CD4-positive, alpha-beta T cell (primary cell): ENCODE results near the gene ACACB. TPM values are rescaled to one million over a fixed set of nuclear protein-coding genes. Genes with fewer than 3 reads are reported as not detected.

Experiments
- ATAC-seq: fragments of 200-7000 bp; cut with Tn5 transposase; one replicate; pipeline ENCODE4 v1.10.0; 2022; ENCODE audit warnings: mild to moderate bottlenecking; ENCODE audit not compliant: poor library complexity
- CTCF ChIA-PET: fragments of 350-600 bp; sonication (Branson Sonifier 250); formaldehyde crosslinking; loops from one replicate; lab custom pipeline; 2021; ENCODE audit warnings: antibody characterized with exemption, inconsistent platforms; lab: Charles Lee
- POLR2A ChIA-PET: fragments of 350-600 bp; sonication (Branson Sonifier 250); formaldehyde crosslinking; loops from one replicate; lab custom pipeline; 2021; ENCODE audit warnings: antibody characterized with exemption, inconsistent platforms; lab: Charles Lee
- DNase-seq, 14 experiments: peaks; one replicate each; pipeline ENCODE4 v3.0.0-alpha.2; 2013 to 2020; ENCODE audit warnings: mixed read lengths in 2 of 14
- H3K27ac ChIP-seq, 2 donors: one replicate each; pipeline versions ENCODE4 v1.5.1 to v1.7.0; 2013; ENCODE audit warnings: low read length in 2 of 2, low read depth in 1 of 2, mild to moderate bottlenecking in 1 of 2
- H3K27me3 ChIP-seq, 2 experiments: 1 replicate in 1 of 2; 2 replicates in 1 of 2; pipeline versions ENCODE4 v1.6.1 to v1.7.0; 2013; ENCODE audit warnings: low read length in 2 of 2, control low read depth in 1 of 2, mild to moderate bottlenecking in 1 of 2, moderate library complexity in 1 of 2; ENCODE audit not compliant: insufficient read depth in 2 of 2, control insufficient read depth in 1 of 2
- H3K36me3 ChIP-seq: one replicate; pipeline ENCODE4 v1.6.1; 2013; ENCODE audit warnings: low read length, control low read depth; ENCODE audit not compliant: insufficient read depth
- H3K4me1 ChIP-seq: one replicate; pipeline ENCODE4 v1.6.1; 2013; ENCODE audit warnings: low read length, control low read depth; ENCODE audit not compliant: insufficient read depth
- H3K4me3 ChIP-seq: one replicate; pipeline ENCODE4 v1.5.1; 2013; ENCODE audit warnings: mild to moderate bottlenecking, low read length, moderate library complexity
- H3K9me3 ChIP-seq, 2 experiments: 1 replicate in 1 of 2; 2 replicates in 1 of 2; pipeline versions ENCODE4 v1.6.1 to v1.7.0; 2013; ENCODE audit warnings: low read length in 2 of 2, mild to moderate bottlenecking in 2 of 2, control low read depth in 1 of 2, moderate library complexity in 1 of 2; ENCODE audit not compliant: control insufficient read depth in 1 of 2, insufficient read depth in 1 of 2
- H3K27ac Mint-ChIP-seq: one replicate; pipeline ENCODE4 v1.8.0; 2020; ENCODE audit warnings: mixed read lengths
- H3K27me3 Mint-ChIP-seq: one replicate; pipeline ENCODE4 v1.8.0; 2021; ENCODE audit warnings: mixed read lengths
- H3K36me3 Mint-ChIP-seq: one replicate; pipeline ENCODE4 v1.8.0; 2021; ENCODE audit warnings: low read depth, mixed read lengths
- H3K4me1 Mint-ChIP-seq: one replicate; pipeline ENCODE4 v1.8.0; 2021; ENCODE audit warnings: low read depth, mixed read lengths
- H3K4me3 Mint-ChIP-seq: one replicate; pipeline ENCODE4 v1.8.0; 2020; ENCODE audit warnings: mild to moderate bottlenecking, mixed read lengths
- H3K9me3 Mint-ChIP-seq: one replicate; pipeline ENCODE4 v1.8.0; 2020; ENCODE audit warnings: mixed read lengths
- CTCF ChIP-seq: fragments of 200-600 bp; IDR thresholded peaks from one replicate; pipeline ENCODE4 v1.8.0; 2022; ENCODE audit warnings: antibody characterized with exemption, mild to moderate bottlenecking
- intact Hi-C, 2 experiments: fragments of 100-400 bp; cut with DNase I in 1 of 2; cut with micrococcal nuclease in 1 of 2; formaldehyde crosslinking; loops; one replicate each; pipeline versions ENCODE4 v1.15.1 to v1.9.0; 2023 to 2025; cut with DNase I, micrococcal nuclease
- total RNA-seq, 174 experiments: library from RNA in 2 of 174; stranded (reverse) in 2 of 174; gene quantifications; one replicate each; pipeline ENCODE4 v1.2.3 and lab custom pipeline; 2021 to 2026

ACACB gene
- total RNA-seq, 2 experiments from 2014 or later: 30.3 to 32.2 TPM

DNA sequence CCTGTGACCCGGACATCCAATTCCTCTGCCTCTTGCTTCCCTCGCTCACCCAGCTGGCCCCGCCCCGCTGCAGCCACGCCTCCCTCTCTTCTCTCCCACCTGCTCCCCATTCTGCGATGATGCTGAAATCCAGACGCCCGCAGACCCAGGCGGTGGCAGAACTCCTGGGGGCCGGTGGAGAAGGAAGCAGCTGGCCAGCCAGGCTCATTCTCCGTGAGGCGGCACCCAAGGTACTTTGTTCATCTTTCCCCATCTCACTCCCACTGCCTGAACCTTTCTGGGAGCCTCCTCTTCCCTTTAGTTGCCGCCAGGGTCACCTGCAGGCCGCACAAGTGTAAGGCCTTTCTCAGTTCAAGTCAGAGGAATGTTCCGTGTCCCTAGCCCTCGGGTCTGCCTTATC, 157.0 kb downstream of the ACACB start:
- ChIA-PET POLR2A (no interaction called here), CTCF (no interaction called here)
- Histone ChIP-seq H3K4me3 (no peak overlapping the region), H3K36me3 (no peaks in the 10 kb centered on the region), H3K27me3 (no peaks in the 10 kb centered on the region), H3K27ac (no peak overlapping the region), H3K9me3 (peaks cover 0 to 12% of the 10 kb centered on the region in 2 experiments), H3K4me1 (no peaks in the 10 kb centered on the region)
- Mint-ChIP-seq H3K27ac (no peak overlapping the region), H3K4me1 (no peaks in the 10 kb centered on the region), H3K36me3 (peaks cover 11% of the 10 kb centered on the region), H3K4me3 (no peak overlapping the region), H3K27me3 (peaks cover 9% of the 10 kb centered on the region), H3K9me3 (peaks cover 8% of the 10 kb centered on the region)
- intact Hi-C loops: no loop called here
- TF ChIP-seq CTCF: no peak
- DNase-seq: no peak
- ATAC-seq: no peak

DNA sequence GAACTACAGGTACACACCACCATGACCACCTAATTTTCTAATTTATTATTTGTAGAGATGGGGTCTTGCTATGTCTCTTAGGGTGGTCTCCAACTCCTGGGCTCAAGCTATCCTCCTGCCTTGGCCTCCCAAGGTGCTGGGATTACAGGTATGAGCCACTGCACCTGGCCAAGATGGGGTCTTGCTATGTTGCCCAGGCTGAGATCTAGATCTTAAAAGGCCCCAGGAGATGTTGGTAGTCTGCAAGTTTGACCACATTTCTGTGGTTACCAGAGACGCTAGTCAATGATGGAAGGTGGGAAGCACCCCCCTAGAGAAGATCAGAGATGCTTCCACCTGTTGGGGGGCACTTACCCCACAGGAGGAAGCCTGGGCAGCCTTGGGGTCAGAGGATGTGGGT, 158.0 kb downstream of the ACACB start:
- no peaks in the 10 kb centered on the region for H3K4me1 Mint-ChIP-seq
- ATAC-seq: no peak
- no peak overlapping the region for H3K4me3 ChIP-seq
- ChIA-PET CTCF (no interaction called here), POLR2A (no interaction called here)
- no peak for DNase-seq
- H3K27ac ChIP-seq: no peak overlapping the region
- H3K4me3 Mint-ChIP-seq: no peak overlapping the region
- H3K27ac Mint-ChIP-seq: no peak overlapping the region
- no peaks in the 10 kb centered on the region for H3K36me3 ChIP-seq
- H3K36me3 Mint-ChIP-seq: peaks cover 11% of the 10 kb centered on the region
- intact Hi-C loops: no loop called here
- H3K27me3 Mint-ChIP-seq: peaks cover 9% of the 10 kb centered on the region
- peaks cover 0 to 12% of the 10 kb centered on the region in 2 experiments for H3K9me3 ChIP-seq
- no peaks in the 10 kb centered on the region for H3K27me3 ChIP-seq
- H3K9me3 Mint-ChIP-seq: peaks cover 8% of the 10 kb centered on the region
- H3K4me1 ChIP-seq: no peaks in the 10 kb centered on the region
- TF ChIP-seq CTCF: no peak

DNA sequence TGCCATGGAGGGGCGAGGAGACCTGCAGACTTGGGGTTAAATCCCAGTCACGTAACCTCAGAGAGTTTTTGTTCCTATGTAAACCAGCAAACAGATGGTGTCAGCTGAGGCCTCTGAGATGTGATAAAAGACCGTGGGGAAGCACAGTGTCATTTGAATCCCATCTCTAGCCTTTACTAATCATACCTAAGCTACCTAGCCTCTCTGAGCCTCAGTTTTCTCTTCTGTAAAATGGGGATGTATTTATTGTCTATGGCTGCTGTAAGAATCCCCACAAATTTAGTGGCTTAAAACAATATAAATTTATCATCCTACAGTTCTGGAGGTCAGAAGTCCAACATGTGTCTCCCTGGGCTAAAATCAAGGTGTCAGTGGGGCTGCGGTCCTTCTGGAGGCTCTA, 158.8 kb downstream of the ACACB start:
- no peak overlapping the region for H3K4me3 Mint-ChIP-seq
- intact Hi-C loops: no loop called here
- no peak overlapping the region for H3K4me3 ChIP-seq
- peaks cover 0 to 12% of the 10 kb centered on the region in 2 experiments for H3K9me3 ChIP-seq
- H3K9me3 Mint-ChIP-seq: peaks cover 8% of the 10 kb centered on the region
- H3K36me3 Mint-ChIP-seq: peaks cover 10% of the 10 kb centered on the region
- CTCF ChIA-PET: no interaction called here
- no peak overlapping the region for H3K27ac Mint-ChIP-seq
- ATAC-seq (no peak), DNase-seq (no peak)
- POLR2A ChIA-PET: no interaction called here
- H3K27me3 ChIP-seq: no peaks in the 10 kb centered on the region
- H3K27me3 Mint-ChIP-seq: peaks cover 9% of the 10 kb centered on the region
- no peak for TF ChIP-seq CTCF
- no peaks in the 10 kb centered on the region for H3K4me1 Mint-ChIP-seq
- no peaks in the 10 kb centered on the region for H3K4me1 ChIP-seq
- H3K36me3 ChIP-seq: no peaks in the 10 kb centered on the region
- H3K27ac ChIP-seq: no peak overlapping the region
